GM21717 (cell line): ENCODE measurements around the gene GAB2.
A peak's percentile ranks its signal among the peaks of the same experiment; 100 is the strongest.
"Not testable (repeated sequence)": the region's sequence is repeated elsewhere in the genome, so short reads cannot be mapped to it uniquely, and the experiment has no call there.

Experiments
- ATAC-seq: cut with Tn5 transposase; IDR thresholded peaks from one replicate; pipeline ENCODE4 v1.9.1; 2021; ENCODE audit warnings: mild to moderate bottlenecking, moderate library complexity; ENCODE audit not compliant: unreplicated experiment

GAB2 gene

DNA sequence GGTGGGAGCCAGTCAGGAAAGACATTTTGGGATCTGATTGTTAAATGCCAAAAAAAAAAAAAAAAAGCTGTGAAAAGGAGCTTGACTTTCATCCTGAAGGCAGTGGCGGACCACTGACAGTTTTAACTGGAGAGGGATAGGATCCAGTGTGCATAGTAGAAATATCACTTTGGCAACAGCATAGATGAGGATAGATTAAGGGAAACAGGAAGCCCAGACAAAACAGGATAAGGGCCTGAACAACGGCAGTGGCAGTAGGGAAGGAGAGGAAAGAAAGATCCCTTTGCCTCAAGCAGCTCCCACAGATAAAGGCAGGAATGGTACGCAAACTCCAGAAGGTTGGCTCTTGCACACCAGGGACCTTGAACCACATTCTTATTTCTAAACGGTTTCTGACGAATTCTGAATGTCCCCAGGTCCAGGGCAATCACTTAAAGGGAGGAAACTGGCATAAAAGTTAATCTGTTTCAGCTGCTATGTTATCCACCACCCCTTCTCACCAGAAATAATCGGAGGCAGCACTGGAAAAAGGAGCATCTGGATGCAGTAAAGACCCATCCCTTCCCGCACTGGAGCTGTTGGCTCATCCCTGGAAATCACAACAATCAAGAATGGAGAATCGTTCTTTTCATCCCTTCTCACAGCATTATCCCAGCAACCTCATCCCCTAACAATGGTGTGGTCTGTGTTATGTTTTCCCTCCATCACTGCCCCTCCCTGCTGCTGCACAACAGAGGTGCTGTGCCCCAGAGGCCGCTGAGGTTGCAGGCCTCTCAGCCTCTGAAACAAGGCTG lies 99.1 kb downstream of the GAB2 start:
- ATAC-seq = no peak

DNA sequence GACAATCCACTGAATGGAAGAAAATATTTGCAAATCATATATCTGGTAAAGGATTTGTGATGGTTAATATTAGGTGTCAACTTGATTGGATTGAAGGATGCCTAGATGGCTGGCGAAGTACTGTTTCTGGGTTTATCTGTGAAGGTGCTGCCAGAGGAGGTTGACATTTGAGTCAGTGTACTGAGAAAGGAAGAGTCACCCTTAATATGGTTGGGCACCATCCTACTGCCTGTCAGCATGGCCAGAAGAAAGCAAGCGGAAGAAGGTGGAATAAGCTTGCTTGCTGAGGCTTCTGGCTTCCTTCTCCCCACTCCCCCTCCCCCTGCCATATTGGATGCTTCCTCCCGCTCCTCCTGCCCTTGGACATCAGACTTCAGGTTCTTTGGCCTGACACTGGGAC lies 101.9 kb downstream of the GAB2 start:
- ATAC-seq = no peak

DNA sequence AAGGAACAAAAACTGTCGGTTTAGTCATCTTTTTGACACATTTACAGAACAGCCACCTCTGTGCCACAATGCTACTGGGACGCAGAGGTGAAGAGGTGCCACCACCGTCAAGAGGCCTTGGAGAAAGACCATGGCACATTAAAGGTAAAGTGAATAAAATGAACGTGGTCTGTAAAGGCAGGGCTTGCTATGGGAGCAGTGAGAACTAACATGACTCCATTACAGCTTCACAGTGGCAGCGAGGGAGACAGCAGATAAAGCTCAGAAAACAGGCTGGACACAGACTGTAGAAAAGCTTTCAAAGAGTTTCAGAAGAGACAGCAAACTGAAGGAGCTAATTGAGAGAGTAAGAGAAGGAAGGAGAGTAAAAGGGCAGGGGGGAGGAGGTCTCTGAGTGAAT lies 102.9 kb downstream of the GAB2 start:
- no peak for ATAC-seq

DNA sequence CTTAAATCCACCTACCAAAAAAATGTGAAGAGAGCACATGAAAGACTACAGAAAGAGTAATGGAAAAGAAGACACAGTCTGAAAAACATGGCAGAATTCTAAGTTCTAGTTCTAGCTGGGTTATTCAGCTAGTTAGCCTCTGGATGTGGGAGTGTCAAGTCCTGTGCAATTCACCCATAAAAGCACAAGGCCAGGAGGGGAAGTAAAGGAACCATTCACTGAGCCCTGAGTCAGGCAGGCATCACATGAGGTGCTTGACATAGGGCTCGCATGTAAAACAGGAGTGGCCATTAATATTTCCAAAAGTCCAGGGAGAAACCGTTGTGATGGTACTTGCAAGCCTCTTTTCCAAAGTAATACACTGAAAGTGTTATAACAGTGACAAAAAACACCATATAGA lies 103.7 kb downstream of the GAB2 start:
- ATAC-seq = no peak

DNA sequence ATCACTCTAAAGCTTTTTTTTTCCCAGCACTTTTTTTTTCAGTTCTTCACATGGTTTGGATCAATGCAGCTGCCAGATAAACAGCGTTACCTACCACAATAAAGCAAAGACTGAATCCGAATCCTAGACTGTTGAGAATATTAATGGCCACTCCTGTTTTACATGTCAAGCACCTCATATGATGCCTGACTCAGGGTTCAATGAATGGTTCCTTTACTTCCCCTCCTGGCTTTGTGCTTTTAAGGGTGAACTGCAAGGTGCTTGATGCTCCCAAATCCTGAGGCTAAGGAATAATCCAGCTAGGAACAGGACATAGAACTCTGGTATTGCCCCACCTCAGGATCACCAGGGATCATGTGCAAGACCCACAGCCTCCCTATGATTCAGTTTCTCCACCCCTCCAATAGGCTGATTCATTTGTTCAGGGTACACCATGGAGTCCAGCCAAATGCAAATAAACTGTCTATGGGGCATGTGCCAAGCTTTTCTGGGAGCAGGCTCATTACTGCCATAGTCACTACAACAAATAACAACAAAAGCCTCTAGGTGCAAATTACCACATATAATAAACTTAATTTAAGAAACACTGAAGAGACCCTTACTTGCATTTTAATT lies 104.3 kb downstream of the GAB2 start:
- no peak for ATAC-seq

DNA sequence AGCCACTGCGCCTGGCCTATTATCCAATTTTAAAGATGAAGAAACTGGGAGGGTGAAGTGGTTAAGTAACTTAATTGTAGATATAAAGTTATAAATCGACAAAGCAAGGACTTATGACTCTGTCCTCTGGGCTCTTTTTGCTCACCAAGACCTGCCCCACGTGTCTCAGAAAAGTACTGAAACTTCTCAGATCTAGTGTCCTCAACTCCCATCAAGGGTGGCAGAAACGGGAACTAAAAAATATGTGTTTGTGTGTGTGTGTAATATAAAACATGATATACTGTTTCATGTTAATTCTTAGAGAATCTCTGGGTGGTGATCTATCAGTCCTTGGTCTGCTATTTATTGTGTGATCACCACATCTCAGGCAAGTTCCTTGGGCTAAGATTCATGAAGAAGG lies 104.9 kb downstream of the GAB2 start:
- no peak for ATAC-seq

DNA sequence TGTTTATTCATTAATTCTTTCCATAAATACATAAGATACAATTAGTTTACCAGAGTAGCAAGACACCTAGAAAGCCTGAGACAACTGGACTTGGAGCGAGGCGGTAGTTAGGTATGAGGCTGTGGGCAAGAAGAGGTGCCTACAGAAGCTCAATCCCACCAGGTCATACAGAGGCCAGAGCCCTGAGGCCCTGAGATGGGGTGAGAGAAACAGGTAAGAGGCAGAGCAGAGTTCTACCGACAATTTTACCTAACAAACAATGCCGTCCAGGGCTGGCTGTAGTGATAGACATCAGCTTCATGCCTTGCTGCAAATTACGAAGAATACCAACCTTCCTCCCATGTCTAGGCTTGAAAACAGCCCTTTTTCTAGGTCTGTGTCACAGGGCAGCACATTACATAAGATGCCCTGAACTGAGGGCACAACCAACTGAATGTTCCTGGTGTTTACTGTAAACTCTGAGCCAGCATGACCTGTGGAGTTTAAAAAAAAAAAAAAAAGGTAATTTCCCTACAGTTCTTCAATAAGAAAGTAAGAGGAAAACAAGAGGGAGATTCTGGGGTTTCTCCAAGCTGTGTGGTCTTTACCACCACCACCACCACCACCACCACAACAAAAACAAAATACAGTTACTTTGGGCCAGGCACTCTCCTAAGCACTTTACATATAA lies 105.8 kb downstream of the GAB2 start:
- no peak for ATAC-seq

DNA sequence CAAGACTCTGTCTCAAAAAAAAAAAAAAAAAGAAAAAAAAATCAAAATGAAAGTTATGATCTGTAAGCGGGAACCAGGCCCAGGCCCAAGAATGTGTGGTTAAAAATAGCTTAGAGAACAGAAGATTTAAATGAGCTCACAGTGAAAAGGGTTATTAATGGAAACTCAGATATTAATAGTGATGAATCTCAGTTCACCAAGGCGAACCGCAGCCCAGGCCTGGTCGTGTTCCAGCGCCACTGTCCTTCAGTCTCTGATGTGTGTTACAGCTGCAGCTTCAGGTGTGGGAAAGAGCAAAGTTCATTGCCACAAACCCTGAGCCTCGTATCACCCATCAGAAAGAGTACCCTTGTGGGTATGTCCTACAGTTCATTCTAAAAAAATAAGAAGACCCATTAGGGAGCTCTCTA lies 107.1 kb downstream of the GAB2 start:
- ATAC-seq = peak; percentile 88

DNA sequence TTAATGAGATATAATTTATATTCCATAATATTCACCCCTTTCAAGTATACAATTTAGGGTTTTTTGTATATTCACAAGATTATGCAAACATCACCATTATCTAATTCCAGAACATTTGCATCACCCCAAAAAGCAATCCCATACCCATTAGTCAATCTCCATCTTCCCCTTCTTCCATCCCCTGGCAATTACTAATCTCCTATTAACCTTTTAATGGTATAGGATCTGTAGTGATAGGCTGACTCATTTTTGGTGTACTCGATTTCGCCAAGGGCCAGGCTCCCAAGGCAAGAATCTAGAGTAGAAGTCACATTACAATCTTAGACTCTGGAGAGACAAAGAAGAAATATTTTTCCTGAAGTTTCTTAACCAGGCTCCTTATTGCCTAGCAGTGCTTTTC lies 113.4 kb downstream of the GAB2 start:
- no peak for ATAC-seq

DNA sequence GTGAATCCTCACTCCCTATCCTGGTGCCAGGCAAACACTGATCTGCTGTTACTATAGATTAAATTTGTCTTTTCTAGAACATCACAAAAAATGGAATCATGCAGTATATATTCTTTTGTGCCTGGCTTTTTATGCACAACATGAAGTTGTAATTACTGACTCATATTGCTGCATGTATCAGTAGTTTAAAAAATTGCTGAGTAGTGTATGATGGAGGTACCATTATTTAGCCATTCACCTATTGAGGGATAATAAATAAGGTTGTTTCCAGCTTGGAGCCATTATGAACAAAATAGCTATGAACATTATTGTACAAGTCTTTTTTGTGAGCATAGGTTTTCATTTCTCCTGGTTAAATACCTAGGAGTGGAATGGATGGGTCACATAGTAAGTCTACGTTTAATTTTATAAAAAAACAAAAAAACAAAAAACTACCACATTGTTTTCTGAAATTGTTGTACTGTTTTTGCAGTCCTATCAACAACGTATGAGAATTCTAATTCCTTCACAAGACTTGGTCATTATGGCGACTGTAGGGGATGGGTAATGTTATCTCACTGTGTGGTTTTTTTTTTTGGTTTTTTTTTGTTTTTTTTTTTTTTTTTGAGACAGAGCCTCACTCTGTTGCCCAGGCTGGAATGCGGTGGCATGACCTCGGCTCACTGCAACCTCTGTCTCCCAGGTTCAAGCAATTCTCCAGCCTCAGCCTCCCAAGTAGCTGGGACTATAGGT lies 117.3 kb downstream of the GAB2 start:
- ATAC-seq = no peak

DNA sequence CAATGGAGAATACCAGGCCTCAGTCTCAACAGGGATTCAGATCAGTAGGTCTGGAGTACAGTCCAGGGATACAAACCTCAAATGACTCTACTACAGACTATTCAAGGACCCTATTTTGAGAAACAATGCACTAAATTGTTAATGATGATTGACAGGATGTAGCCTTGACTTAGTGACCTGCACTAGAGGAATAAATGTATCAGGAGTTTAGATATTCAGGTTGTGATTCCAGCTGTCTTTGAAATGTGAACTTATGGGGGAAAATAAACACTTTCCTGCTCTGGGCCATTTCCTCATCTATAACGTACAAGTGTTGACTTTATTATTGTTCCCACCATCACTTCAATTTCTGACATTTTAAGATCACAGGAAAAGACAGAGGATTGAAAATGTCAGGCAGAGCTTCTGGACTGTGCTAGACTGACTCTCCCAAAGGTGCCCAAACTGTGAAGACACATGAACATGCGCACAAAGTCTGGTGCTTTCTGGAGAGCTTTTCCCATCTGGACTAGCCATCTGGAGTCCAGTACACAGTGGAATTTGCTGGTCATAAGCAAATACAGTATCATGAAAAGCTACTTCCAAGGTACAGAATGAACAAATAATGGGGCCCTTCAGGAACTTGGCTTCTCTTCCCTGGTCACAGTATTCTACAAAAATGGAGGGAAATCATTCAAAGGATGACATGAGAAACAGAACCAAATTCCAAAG lies 118.5 kb downstream of the GAB2 start:
- no peak for ATAC-seq

DNA sequence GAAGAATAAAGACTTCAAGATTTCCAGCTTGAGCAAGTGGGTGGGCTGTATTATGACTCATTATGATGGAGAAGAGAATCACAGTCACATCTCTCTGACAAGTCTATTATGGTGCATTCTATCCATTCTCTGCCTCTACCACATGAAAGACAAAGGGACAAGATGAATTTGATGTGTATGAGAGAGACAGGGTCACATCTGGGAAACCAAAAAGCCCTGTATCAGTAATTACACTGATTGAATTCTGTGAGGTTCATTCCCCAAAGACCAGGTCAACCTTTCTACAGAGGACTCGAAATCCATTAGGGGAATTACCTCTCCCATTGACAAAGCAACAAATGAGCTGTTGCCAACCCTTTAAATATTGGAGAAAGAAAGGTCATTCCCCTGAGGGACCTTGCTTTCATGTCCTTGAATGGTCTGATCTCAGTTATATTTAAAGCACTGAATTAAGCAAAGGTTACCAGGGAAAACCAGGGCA lies 119.3 kb downstream of the GAB2 start:
- ATAC-seq = no peak

DNA sequence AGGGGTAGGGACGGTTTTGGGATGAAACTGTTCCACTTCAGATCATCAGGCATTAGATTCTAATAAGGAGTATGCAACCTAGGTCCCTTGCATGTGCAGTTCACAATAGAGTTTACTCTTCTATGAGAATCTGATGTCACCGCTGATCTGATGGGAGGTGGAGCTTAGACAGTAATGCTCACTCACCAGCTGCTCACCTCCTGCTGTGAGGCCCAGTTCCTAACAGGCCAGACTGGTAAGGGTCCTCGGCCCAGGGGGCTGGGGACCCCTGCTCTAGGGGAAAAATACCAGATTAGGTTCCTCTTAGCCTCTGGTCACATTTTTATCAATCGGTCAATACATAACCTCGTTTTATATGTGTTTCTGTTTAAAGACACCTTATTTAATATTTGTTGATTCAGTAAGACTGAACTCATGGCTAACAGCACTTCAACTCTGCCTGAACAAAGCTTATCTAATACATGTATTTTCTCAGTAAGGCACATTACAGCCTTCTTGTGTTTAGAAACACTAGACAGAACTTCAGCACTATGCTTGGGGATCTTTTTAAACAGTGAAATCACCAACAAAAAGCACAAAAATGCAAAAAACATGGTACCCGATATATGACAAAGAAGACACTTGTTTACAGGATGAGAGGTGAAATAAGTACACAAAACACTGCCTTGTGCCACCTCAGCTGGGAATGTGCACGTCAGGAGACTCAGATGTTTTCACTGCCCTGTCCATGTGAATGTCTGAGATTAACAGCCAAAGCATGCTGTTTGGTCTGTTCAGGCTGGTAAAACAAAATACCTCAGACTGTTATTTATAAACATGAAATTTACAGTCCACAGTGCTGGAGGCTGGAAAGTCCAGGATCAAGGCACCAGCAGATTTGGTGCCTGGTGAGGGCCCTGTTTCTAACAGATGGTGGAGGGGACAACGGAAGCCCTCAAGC lies 121.4 kb downstream of the GAB2 start:
- no peak for ATAC-seq

DNA sequence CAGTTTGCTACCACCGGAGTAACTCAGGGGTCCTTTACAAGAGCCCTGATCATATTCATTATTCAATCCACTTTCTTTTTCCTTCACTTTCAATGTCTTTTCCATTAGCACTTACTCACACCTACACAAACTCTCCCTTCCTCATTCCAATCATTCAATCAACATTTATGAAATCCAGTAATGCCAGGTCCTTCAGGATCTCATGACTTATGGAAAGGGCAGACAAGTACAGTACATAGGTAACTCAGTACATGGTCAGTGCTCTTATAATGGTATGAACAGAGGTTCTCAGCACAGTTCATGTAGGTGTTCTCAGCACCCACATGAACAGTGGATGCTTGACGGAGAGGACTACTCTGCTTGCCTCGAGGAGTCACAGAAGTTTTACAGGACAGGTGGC lies 122.3 kb downstream of the GAB2 start:
- no peak for ATAC-seq

DNA sequence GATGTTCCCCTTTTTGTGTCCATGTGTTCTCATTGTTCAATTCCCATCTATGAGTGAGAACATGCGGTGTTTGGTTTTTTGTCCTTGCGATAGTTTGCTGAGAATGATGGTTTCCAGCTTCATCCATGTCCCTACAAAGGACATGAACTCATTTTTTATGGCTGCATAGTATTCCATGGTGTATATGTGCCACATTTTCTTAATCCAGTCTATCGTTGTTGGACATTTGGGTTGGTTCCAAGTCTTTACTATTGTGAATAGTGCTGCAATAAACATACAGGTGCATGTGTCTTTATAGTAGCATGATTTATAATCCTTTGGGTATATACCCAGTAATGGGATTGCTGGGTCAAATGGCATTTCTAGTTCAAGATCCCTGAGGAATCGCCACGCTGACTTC lies 123.5 kb downstream of the GAB2 start:
- not testable (repeated sequence) for ATAC-seq

DNA sequence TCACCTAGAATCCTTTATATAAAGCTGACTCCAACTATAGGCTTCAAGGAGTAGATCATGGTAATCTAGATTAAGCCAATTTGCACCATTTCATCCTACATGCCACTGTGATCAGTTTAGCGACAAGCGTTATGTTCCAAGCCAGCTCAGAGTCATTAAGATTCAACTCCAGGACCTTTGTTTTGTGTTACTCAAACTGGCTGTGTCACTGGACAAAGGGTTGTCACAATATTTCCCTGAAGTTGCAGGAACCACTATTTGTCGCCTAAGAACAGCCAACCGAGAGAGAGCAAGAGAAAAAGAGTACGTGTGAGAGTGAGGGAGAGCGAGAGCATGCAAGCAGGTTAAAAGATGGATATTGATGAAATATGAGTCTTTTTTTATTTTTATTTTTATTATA lies 124.1 kb downstream of the GAB2 start:
- ATAC-seq = no peak

DNA sequence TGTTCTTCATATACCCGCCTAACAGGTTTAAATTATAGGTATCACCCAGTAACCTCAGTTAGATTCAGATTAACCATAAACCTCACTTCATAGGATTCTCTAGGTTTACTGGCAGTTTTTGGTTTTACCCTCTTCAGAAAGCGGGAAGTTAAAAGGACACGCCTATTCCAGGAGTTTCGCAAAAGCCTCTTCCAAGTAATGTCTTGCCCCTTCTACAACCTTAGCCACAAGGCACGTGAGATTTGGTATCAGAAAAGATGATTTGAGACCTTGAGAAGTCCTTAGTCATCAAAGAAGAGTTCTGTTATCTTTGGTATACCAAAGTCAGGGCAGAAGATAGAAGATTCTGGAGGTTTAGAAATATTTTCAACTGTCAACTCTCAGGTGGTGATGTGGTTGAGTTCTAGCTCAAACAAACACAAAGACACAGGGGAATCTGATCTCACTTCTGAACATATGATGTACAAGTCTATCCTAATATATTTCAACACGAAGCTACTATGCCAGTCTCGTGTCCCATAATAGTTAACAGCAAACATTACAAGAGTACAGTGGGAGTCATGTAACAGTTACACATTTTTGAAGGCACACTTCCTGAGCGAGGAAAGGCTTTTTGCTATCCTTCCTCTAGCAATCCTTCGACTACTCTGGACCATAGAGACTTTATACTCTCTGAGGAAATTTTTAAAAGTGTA lies 125.4 kb downstream of the GAB2 start:
- no peak for ATAC-seq

DNA sequence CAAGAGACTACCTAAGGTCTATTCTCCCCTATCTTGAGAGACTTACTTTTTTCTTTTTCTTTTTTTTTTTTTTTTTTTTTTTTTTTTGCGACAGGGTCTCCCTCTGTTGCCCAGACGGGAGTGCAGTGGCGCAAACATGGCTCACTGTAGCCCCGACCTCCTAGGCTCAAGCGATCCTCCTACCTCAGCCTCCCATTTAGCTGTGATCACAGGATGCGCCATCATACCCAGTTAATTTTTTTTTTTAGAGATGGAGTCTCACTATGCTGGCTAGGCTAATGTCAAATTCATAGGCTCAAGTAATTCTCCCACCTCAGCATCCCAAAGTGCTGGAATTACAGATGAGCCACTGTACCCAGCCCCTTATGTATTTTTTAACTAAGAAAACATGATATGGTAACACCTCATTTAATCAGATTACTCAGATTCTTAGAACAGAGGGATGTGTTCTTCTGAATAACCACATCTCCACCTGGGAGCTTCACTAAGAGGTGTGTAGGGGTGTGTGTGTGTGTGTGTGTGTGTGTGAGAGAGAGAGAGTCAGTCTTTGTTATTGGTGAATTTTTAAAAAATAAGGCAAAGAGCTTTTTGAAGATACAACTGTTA lies 126.0 kb downstream of the GAB2 start:
- no peak for ATAC-seq
